HG03025 (cell line): Measurements from ENCODE around the gene SALL1.

Experiments used
- ATAC-seq: cut with Tn5 transposase; IDR thresholded peaks from one replicate; pipeline ENCODE4 v1.9.1; 2021; ENCODE audit warnings: mild to moderate bottlenecking, moderate library complexity; ENCODE audit not compliant: unreplicated experiment, low FRiP score

SALL1 gene

GRCh38 chr16:51150888-51151320, at the start of gene SALL1:
Gene SALL1 (minus strand): TSS chr16:51151270. CDS start chr16:51151241, 29 bp downstream.
- no peak for ATAC-seq

DNA sequence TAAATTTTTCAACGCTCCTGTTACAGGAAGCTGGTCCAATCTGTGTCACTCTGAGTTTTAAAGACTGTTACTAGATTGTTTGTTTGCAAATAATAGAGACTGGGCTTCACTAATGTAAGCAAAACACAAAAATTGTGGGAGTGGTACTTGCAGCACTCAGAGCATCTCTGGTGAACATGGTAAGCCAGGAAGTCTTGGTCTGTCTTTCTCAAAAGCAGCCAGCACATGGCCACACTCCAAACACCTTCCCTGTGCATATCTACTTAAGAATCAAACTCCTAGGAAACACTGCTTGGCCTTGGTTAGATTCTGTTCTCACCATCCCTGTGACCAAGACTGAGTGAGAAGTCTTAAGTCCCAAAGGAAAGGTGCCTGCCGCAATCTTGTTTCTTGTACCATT, 49.7 kb upstream of the SALL1 start:
- ATAC-seq, result no peak

DNA sequence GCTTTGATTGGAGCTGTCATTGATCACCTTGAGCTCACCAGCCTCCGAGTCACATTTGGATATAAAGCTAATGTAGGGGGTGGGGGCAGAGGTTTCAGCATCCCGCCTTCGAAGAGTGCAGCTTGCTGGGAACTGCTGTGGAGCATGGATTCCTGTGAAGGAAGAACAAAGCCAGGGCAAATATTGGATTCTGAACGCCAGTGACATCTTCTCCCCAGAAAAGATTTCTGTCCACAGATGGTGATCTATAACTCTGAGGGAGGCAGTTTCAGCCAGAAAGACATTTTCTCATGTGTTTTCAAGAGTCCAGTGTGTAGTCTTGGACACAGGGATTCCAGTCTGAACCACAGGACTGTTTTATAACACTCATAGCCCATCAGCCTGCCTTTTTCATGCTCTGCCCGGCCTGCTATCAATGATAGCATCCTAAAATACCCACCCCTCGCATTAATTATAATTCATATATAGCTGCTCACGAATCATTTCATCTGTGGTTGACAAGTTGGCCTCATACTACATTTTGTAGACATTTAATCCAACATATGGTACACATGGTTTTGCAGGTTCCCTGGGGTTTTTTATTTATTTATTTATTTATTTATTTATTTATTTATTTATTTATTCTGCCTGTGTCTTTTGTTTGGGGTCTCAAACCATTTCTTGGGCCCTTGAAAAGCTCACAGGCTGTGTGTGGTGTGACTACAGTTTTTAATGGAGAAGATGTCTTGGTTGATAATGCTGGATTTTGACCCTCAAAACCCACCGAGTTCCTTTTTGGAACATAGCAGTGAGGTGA, 47.1 kb upstream of the SALL1 start:
- ATAC-seq, result no peak

DNA sequence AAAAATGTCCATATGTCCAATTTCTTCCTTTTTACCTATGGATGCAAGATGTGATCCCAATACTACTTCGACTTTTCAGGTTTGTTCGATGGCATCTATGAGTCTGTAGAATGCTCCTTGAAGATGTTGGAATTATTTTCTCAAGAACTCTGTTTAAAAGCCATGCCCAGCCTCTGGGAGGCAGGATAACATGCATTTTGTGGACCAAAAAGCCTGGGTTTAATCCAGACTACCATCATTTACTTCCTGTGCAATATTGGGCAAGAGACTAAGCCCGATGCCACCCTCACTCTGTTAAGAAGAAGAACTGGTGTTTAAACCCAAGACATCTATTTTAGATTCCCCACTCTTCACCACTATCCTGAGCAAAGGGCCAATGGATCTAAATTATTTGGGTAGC, 42.8 kb upstream of the SALL1 start:
- ATAC-seq, result no peak

- no peak for ATAC-seq
These were observed 33.8 kb upstream of the SALL1 start for GRCh38 chr16:51184702-51185433.

GRCh38 chr16:51181503-51181811, 30.4 kb upstream of the SALL1 start:
- ATAC-seq, result no peak

DNA sequence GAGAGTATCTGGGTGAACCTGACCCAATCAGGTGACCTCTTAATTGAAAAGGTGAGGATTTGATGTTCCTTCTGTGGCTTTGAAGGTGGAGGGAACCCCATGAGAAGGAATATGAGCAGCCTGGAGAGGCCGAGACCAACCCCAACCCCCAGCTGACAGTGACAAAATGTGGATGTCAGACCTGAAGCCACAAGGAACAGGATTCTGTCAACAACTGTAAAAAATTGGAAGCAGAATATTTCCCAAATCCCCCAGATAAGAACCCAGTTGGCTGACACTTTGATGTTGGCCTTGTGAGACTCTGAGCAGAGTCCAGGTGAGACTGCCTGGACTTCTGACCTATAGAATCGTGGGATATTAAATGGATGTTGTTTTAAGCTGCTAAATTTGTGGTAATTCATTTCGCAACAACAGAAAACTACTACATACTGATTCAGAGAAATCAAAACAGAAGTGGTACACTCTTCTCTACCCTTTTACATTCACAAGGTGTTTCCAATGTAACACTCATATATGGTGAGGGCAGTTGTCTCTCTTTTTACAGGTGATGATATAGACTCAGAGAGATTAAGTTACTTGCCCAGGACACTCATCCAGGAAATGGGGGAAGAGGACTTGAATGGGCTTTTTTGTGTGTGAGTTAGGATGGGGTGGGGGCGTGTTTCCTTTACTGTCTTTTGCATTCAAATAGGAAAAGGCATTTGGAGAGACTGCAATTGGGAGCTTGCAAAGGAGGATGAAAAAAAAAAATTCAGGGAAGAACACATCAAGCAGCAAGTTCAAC, 29.8 kb upstream of the SALL1 start:
- ATAC-seq, result no peak

- ATAC-seq, result no peak
These were observed 24.0 kb upstream of the SALL1 start for GRCh38 chr16:51175081-51175480.

DNA sequence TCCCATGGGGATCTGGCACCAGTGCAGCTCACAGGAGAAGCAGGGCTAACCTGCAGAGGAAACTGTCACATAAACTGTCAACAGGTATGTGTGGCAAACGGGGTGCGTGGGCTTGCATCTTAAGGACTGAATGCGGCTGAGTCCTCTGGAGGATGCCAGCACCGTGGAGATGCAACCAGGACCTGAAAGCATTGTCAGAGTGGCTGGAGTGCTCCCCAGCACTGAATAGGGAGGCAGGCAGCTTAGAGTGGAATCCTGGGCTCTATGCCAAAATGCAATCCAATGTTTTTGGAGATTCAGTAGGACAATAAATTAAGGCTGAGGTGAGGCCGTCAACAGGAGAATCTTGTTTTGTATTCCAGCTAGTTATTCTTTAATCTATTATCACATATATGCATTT, 21.3 kb upstream of the SALL1 start:
- no peak for ATAC-seq

DNA sequence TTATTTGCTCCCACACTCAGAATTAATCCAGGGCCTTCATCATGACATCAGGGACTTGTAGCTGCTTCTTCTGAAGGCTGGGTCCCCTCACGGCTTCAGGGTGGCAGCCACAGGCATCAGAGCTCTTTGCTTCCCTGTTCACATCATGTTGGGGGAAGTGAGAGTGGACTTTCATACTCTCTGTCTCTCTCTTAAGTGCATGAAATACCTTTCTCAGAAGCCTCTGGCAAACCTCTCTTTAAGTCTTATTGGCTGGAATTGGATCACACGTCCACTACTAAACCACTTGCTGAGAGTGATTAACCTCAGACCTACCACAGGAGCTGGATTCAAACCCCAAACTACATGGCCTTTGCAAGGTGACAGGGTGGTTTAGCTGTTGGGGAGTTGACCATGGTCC, 17.7 kb upstream of the SALL1 start:
- no peak for ATAC-seq

- no peak for ATAC-seq
These were observed 16.3 kb upstream of the SALL1 start for GRCh38 chr16:51167170-51167895.

DNA sequence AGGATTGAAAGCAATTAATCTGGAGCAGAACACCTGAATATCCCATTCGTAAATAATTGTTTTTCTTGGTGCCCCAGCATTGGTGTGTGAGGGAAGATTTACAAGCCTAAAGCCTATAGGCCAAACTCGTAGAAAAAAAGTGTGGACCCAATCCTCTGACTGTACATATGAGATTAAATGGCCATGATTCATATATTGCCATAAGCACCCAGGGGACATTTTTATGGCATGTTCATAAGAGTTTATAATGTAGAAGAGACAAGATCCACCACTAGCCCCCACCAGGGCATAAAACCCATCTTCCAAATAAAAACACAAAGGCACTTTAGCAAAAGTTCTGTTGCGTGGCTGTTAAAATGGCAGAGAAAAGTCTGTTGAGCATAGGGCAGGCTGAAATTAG, 15.5 kb upstream of the SALL1 start:
- ATAC-seq, result no peak

GRCh38 chr16:51166091-51166490, 15.0 kb upstream of the SALL1 start:
- no peak for ATAC-seq

DNA sequence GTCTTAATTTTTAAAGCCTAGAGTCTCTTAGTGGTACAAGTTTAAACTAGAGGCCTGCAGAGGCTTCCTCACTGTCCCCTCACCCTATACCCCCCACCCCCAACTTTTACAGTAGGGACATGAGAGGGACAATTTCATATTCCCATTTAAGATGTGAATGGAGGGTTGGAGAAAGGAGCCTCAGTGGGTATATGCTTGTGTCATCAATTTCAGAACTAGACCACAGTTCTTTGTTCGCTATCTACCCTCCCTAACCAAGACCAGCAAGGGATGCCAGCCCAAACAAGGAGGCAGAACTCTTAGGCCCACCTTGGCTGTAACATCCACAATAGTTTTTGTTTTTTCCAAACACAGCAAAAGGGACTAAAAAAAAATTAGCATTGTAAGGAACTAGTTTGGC, 14.0 kb upstream of the SALL1 start:
- ATAC-seq, result no peak

DNA sequence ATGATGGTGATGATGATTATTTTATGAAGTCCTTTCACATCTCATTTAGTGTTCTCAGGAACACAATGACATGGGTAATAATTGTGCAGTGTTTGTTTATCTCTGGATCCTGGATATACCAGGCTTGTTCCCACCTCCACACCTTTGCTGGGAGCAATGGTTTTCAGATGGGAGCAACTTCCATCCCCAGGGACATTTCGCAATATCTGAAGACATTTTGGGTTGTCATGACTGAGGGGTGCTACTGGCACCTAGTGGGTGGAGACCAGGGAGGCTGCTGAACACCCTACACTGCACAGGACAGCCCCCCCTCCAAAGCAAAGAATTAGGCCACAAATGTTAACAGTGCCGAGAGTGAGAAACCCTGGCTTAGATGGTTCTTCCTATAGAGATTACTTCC, 13.5 kb upstream of the SALL1 start:
- no peak for ATAC-seq

DNA sequence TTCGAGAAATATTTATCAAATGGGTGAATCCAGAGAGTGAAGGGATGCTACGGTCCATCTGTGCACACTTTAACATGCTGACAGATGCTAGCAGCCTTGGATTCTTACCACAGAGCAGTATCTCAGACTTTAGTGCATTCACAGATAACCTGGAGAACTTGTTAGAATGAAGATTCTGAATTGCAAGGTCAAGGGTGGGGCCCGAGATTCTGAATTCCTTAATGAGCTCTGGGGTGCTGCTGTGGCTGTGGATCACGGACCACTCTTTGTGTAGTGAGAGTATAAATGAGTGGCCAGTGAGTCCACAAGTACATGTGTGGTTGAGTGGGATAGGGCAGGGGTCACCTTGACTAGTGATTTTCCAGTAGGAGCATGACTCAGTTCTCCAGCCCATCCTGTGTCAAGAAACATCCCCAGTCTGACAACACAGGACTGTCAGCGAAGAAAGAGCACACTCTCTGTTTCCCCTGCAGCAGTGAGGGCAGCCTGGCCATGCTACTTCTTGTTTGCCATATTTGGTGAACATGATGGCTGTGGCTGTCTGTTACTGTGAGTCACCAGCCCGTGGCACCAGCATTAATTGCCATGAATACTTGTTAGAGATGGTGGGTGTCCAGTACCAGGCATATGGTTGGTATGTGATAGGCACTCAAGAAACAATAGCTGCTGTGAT, 13.0 kb upstream of the SALL1 start:
- ATAC-seq, result no peak

DNA sequence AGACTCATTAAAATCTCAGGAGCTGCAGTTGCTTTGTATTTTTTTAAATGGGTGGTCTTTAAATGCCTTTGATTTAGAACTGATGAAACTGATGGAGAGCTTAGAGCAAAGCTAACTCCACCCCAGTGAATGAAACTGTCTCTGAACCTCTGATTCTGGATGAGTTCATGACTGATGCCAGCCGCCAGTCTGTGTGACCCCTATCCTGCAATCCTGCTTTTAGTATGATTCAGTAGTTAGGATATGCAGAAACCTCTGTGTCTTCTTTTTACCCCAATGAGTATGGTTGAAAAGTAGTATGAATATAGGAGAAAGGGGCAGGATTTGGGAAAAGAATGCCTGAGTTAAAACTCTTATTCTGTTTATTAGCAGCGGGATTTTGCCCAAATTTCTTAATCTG, 12.3 kb upstream of the SALL1 start:
- ATAC-seq, result no peak

DNA sequence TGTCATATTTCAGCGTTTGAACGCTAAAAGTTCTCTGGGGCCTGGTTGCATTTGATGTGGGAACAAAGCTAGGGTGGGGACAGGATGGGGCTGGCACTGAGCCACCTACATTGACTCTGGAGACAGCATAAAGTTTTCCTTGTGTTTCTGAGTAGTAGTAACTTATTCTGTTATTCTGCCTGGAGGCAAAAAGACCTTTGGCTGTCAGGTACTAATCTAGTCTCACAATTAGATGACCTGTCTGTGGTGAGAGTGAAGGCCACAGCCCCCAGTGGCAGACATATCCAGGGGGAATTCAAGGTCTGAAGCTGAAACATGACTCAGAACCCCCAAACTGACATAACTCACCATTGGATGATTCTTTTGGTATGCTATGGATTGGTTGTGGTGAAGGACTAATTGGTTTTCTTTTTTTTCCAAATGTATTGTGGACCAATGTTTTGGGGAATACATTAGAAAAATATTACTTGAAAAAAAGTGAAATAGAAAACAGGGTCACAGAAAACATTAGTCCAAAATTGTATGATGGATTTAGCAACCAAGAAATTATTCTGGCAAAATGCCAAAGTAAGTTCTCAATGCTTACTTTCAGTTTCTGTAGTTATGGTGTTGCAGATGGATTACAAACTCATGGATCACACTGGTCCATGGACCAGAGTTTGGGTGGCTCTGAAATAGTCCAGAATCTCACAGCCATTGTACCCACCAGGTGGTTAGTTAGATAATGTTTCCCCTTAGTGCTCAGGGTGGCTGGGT, 10.5 kb upstream of the SALL1 start:
- no peak for ATAC-seq

DNA sequence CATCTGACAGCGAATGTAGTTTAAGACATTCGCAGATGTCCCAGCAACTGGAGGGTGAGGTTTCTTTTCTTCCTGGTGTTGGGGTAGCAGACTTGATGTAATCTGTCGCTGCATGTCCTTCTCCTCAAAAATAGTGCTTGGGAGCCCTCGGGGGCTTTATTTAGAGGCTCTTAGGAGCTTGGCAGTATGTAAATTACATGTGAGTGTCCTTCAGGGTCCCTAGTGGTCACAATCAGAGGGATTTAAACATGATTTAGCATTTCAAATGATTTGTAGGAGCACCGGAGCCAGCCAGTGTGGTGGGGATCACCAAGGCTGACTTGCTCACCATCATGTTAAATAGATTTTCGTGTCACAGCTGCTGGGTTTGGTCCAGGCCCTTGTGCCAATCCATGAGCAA, 8.8 kb upstream of the SALL1 start:
- no peak for ATAC-seq

DNA sequence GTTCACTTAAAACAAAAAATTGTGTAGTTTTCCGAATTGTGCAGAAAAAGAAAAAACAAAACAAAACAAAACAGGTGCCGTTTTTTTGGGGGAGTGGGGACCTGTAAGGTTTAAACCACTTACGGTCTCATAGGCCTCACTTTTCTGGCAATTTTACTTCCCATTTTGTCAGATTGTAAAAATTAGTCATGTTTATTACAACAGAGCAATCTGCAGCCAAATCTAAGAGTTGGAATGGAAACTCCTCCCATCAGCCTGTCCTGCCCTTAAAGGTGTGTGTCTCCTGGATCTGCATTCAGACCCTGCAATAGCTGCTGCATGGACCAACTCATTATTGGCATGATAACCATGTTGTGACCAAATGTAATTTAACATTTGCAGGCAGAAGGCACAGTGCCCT, 8.2 kb upstream of the SALL1 start:
- ATAC-seq, result no peak
